GM19395 (cell line): Measurements from ENCODE around the gene ZNF385D.
A peak's percentile ranks its signal among the peaks of the same experiment; 100 is the strongest.
"Not testable (repeated sequence)": the region's sequence is repeated elsewhere in the genome, so short reads cannot be mapped to it uniquely, and the experiment has no call there.

ENCODE experiments used
- ATAC-seq: cut with Tn5 transposase; IDR thresholded peaks from one replicate; pipeline ENCODE4 v1.9.1; 2021; ENCODE audit warnings: mild to moderate bottlenecking, moderate library complexity; ENCODE audit not compliant: unreplicated experiment

The ZNF385D gene

GRCh38 chr3:21524133-21524532 is 226.9 kb downstream of the ZNF385D start:
- no peak for ATAC-seq

GRCh38 chr3:21520106-21520963 is 230.7 kb downstream of the ZNF385D start:
- no peak for ATAC-seq

- ATAC-seq: no peak
Measured at GRCh38 chr3:21517184-21517583, 233.8 kb downstream of the ZNF385D start.

GRCh38 chr3:21515417-21515816 is 235.6 kb downstream of the ZNF385D start:
- no peak for ATAC-seq

GRCh38 chr3:21509731-21510470 is 241.1 kb downstream of the ZNF385D start:
- ATAC-seq: no peak

GRCh38 chr3:21508246-21508645 is 242.8 kb downstream of the ZNF385D start:
- no peak for ATAC-seq

GRCh38 chr3:21505711-21506460 is 245.1 kb downstream of the ZNF385D start:
- ATAC-seq: no peak

- ATAC-seq: no peak
Measured at GRCh38 chr3:21502656-21503055, 248.4 kb downstream of the ZNF385D start.

- no peak for ATAC-seq
Measured at GRCh38 chr3:21500834-21501233, 250.2 kb downstream of the ZNF385D start.

- not testable (repeated sequence) for ATAC-seq
Measured at GRCh38 chr3:21490671-21491070, 260.3 kb downstream of the ZNF385D start.

- no peak for ATAC-seq
Measured at GRCh38 chr3:21487520-21487919, 263.5 kb downstream of the ZNF385D start.

- ATAC-seq: not testable (repeated sequence)
Measured at GRCh38 chr3:21486024-21486935, 264.7 kb downstream of the ZNF385D start.

GRCh38 chr3:21484828-21485144 is 266.2 kb downstream of the ZNF385D start:
- ATAC-seq: no peak

- peak; percentile 60 for ATAC-seq
Measured at GRCh38 chr3:21484057-21484827, 266.8 kb downstream of the ZNF385D start.

GRCh38 chr3:21481991-21482390 is 269.0 kb downstream of the ZNF385D start:
- ATAC-seq: no peak

- ATAC-seq: no peak
Measured at GRCh38 chr3:21477541-21478288, 273.3 kb downstream of the ZNF385D start.

GRCh38 chr3:21466476-21466875 is 284.5 kb downstream of the ZNF385D start:
- ATAC-seq: no peak

- ATAC-seq: no peak
Measured at GRCh38 chr3:21464746-21465145, 286.3 kb downstream of the ZNF385D start.

GRCh38 chr3:21463319-21463718 is 287.7 kb downstream of the ZNF385D start:
- ATAC-seq: no peak
